Measurements from ENCODE around the gene AP1S2.

DNA sequence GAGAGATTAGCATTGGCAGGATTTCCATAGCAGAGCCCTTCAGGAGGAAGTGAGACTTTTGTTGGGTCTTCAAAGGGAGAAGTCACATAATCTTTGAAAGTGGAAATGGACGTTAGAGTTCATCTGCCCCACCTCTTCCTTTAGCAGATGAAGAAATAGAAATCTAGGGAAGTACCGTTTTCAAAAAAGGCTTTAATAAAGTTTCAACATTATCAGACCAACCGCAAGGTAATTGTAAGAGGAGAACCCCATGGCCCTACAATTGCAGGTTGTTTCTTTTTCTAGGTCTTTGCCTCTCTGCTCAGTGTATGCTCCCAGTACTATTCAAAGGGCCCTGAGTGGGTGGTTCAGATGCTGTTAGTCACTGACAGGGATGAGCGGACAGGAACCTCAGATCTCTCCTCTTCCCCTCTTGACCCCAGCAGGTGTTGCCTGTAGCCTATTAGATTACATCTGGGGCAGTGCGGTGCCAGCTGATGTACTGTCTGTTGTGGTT is 48.6 kb upstream of the AP1S2 start:
- TF ChIP-seq POLR2AphosphoS5 (IDR thresholded peaks at IDR 0.05; ENCODE audit: borderline replicate concordance, low read depth, low read length) = no peak
- TF ChIP-seq EZH2 (IDR thresholded peaks at IDR 0.05) = no peak
- TF ChIP-seq FOXP2 (optimal IDR thresholded peaks at IDR 0.05; ENCODE audit: control extremely low read depth, extremely low read length, insufficient read depth) = no peak

All from SK-N-MC (cell line).